K562 (cell line): ENCODE results near the gene DCAF6. TPM values are rescaled to one million over a fixed set of nuclear protein-coding genes. Genes with fewer than 3 reads are reported as not detected.
A peak's percentile ranks its signal among the peaks of the same experiment; 100 is the strongest.

Source experiments
- CHD1 ChIP-seq: fragments of 200-600 bp; sonication (generic); IDR thresholded peaks from one replicate; pipeline ENCODE4 v1.6.1; 2012; ENCODE audit warnings: mild to moderate bottlenecking, moderate library complexity, low read length, inconsistent platforms
- DMBX1 ChIP-seq: fragments of 250-450 bp; sonication (Bioruptor Pico); IDR thresholded peaks from 2 replicates; pipeline ENCODE4 v1.8.0; 2022; ENCODE audit warnings: inconsistent platforms, mild to moderate bottlenecking, moderate library complexity, borderline replicate concordance
- E2F3 ChIP-seq: fragments of 250-450 bp; sonication (Bioruptor Pico); IDR thresholded peaks from 2 replicates; pipeline ENCODE4 v1.4.0; 2020; ENCODE audit warnings: mild to moderate bottlenecking
- ESRRB ChIP-seq: fragments of 250-450 bp; sonication (Bioruptor Pico); IDR thresholded peaks from 2 replicates; pipeline ENCODE4 v1.5.0; 2020; ENCODE audit warnings: mild to moderate bottlenecking, moderate library complexity, borderline replicate concordance
- FOXA3 ChIP-seq, 2 experiments: fragments of 450-650 bp in 1 of 2; sonication (generic) in 1 of 2; formaldehyde crosslinking; IDR thresholded peaks in 1 of 2; conservative IDR thresholded peaks in 1 of 2; 2 replicates each; pipeline versions ENCODE4 v1.4.0 to v1.8.0; 2020 to 2022; ENCODE audit warnings: mild to moderate bottlenecking in 2 of 2, missing genetic modification reagents in 1 of 2
- NFE2 ChIP-seq: IDR thresholded peaks from 2 replicates; pipeline ENCODE4 v1.6.1; 2014; ENCODE audit warnings: antibody characterized with exemption, low read depth
- RAD21 ChIP-seq, 2 experiments: fragments of 250-450 bp in 1 of 2; fragments of 450-650 bp in 1 of 2; sonication (Bioruptor Pico) in 1 of 2; formaldehyde crosslinking in 1 of 2; IDR thresholded peaks in 1 of 2; conservative IDR thresholded peaks in 1 of 2; 2 replicates each; pipeline versions ENCODE4 v1.4.0 to v1.8.0; 2020 to 2022; ENCODE audit warnings: mild to moderate bottlenecking in 2 of 2, moderate library complexity in 1 of 2
- REST ChIP-seq, 2 experiments: fragments of 450-650 bp; formaldehyde crosslinking in 1 of 2; IDR thresholded peaks; 2 replicates each; pipeline versions ENCODE4 v1.4.0 to v1.6.1; 2014 to 2020; ENCODE audit warnings: mild to moderate bottlenecking in 2 of 2, borderline replicate concordance in 1 of 2, low read depth in 1 of 2
- SOX6 ChIP-seq: fragments of 450-650 bp; IDR thresholded peaks from 2 replicates; pipeline ENCODE4 v1.6.1; 2014; ENCODE audit warnings: mild to moderate bottlenecking
- SPI1 ChIP-seq: IDR thresholded peaks from 2 replicates; pipeline ENCODE4 v1.6.1; 2011; ENCODE audit warnings: low read depth, low read length, control low read depth, borderline replicate concordance
- TARDBP ChIP-seq: fragments of 450-650 bp; IDR thresholded peaks from 2 replicates; pipeline ENCODE4 v1.6.1; 2016
- TBP ChIP-seq: optimal IDR thresholded peaks from 2 replicates; pipeline ENCODE3; 2011; ENCODE audit warnings: low read depth, low read length, improper control_type of control experiment
- YY1 ChIP-seq, 3 experiments: IDR thresholded peaks; 2 replicates each; pipeline ENCODE4 v1.6.1; 2011; ENCODE audit warnings: low read length in 2 of 3, mild to moderate bottlenecking in 2 of 3, moderate library complexity in 2 of 3, borderline replicate concordance in 1 of 3, control low read depth in 1 of 3, low read depth in 1 of 3; ENCODE audit not compliant: insufficient read depth in 3 of 3, insufficient replicate concordance in 2 of 3, control insufficient read depth in 1 of 3, insufficient read length in 1 of 3; ENCODE audit errors: extremely low read depth in 1 of 3
- ZNF3 ChIP-seq: fragments of 250-450 bp; sonication (Bioruptor Pico); IDR thresholded peaks from 2 replicates; pipeline ENCODE4 v1.5.0; 2021; ENCODE audit warnings: mild to moderate bottlenecking, moderate library complexity
- ZNF785 ChIP-seq: fragments of 250-450 bp; sonication (Bioruptor Pico); IDR thresholded peaks from 2 replicates; pipeline ENCODE4 v1.4.0; 2020; ENCODE audit warnings: mild to moderate bottlenecking
- polyA plus RNA-seq, 8 experiments: library from polyadenylated mRNA; depleted of rRNA in 4 of 8; stranded (reverse) in 5 of 8; unstranded in 3 of 8; fragments of >200 nt; fragmentation: Nextera tagmentation in 2 of 8; fragmentation: Illumina TruSeq in 1 of 8; extraction: Ambion mirVana in 2 of 8; extraction: Trizol in 1 of 8; gene quantifications; 2 replicates each; pipeline versions ENCODE4 v1.2.1 to v1.2.3, GENCODE V29; 2011 to 2014; ENCODE audit warnings: inconsistent platforms in 1 of 8, missing spikeins in 1 of 8
- total RNA-seq, 7 experiments: library from RNA; depleted of rRNA in 6 of 7; stranded (reverse); fragments of >200 nt in 6 of 7; fragmentation: Illumina TruSeq in 2 of 7; extraction: Trizol in 2 of 7; gene quantifications; 2 replicates each; pipeline versions ENCODE4 v1.2.1 to v1.2.3, GENCODE V29; 2011 to 2021; ENCODE audit warnings: low replicate concordance in 1 of 7
- TF ChIP-seq, protein P1 (sequence below): fragments of 250-450 bp; sonication (Bioruptor Pico); IDR thresholded peaks from 2 replicates; pipeline ENCODE4 v1.8.0; 2021; ENCODE audit warnings: moderate library complexity, mild to moderate bottlenecking, inconsistent platforms

Gene DCAF6
- total and polyA plus RNA-seq, 9 of the 15 experiments (the other 6 are each of a cell fraction or from before 2014, with no cell fraction given) = 19.1 to 102 (median 46.3) TPM

DNA sequence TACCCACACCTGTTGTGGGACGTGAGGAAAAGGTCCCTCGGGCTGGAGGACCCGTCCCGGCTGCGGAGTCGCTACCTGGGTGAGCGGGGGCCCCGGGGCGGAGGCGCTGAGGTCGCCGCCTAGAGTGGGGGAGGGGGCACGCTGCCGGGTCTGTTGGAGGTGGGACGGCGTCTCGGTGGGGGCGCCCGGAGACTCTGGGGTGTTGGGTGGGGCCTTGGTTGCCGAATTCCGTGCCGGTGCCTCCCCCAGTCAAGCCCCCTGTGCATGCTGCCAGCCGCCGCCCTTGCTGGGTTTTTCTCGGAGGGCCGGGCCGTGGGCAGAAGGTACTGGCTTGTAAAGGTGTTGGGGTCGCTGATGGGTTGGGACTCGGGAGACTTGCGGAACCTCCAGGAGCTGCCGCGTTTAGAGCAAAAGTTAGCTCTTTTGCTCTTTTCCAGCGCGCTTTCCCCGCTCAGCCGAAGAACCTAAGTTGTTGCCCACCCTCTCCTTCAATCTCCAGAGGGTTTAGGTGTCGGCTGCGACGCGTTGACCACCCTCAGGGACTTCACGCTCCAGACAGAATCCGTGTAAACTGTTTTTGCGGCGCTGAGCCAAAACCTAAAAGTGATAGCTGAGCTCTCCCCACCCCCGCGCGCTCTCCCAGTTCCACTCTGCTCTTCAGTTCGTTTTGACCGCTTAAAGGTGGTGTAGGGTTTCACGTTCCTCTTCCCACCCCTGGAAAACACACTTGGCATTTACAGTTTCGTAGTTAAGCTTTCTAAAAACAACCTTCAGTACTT, 636 bp downstream of the DCAF6 start, which contains the start of gene MPC2 (continued):
- TF ChIP-seq REST (IDR thresholded peaks at IDR 0.05; ENCODE audit: borderline replicate concordance) (no peak), REST (CRISPR knock-in tag; IDR thresholded peaks at IDR 0.05; ENCODE audit: low read depth) (no peak), FOXA3 (CRISPR knock-in tag; conservative IDR thresholded peaks at IDR 0.05 in 1 of 2, IDR thresholded peaks at IDR 0.05 in 1 of 2) (no peak; a peak in 1 of 4 replicates), CHD1 (peak; percentile 92), TBP (peak; percentile 73), NFE2 (0 out of 2 replicates have a peak, but pooled peaks have one; percentile 6), E2F3 (CRISPR knock-in tag) (no peak), SPI1 (peak; percentile 49; the same call in 1 of the 2 replicates), ESRRB (CRISPR knock-in tag) (no peak), ZNF785 (no peak), YY1 (IDR thresholded peaks at IDR 0.05; ENCODE audit: borderline replicate concordance in 1 of 3, control insufficient read depth in 1 of 3, extremely low read depth in 1 of 3, insufficient read depth in 3 of 3, insufficient read length in 1 of 3, insufficient replicate concordance in 2 of 3, low read depth in 1 of 3, low read length in 2 of 3) (peak in 2 of 3 experiments; percentile 6 to 30), TARDBP (no peak), SOX6 (peak; percentile 50; the same call in 1 of the 2 replicates), ZNF3 (CRISPR knock-in tag) (no peak), RAD21 (CRISPR knock-in tag; conservative IDR thresholded peaks at IDR 0.05 in 1 of 2, IDR thresholded peaks at IDR 0.05 in 1 of 2) (no peak), DMBX1 (no peak)
- TF ChIP-seq, protein P1, sequence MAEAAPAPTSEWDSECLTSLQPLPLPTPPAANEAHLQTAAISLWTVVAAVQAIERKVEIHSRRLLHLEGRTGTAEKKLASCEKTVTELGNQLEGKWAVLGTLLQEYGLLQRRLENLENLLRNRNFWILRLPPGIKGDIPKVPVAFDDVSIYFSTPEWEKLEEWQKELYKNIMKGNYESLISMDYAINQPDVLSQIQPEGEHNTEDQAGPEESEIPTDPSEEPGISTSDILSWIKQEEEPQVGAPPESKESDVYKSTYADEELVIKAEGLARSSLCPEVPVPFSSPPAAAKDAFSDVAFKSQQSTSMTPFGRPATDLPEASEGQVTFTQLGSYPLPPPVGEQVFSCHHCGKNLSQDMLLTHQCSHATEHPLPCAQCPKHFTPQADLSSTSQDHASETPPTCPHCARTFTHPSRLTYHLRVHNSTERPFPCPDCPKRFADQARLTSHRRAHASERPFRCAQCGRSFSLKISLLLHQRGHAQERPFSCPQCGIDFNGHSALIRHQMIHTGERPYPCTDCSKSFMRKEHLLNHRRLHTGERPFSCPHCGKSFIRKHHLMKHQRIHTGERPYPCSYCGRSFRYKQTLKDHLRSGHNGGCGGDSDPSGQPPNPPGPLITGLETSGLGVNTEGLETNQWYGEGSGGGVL (CRISPR knock-in tag) = no peak
